GM23338 (cell line): ENCODE data around the gene FILIP1L. TPM values are rescaled to one million over a fixed set of nuclear protein-coding genes. Genes with fewer than 3 reads are reported as not detected.

Source experiments
- ATAC-seq: fragments of 200-7000 bp; cut with Tn5 transposase; 3 replicates; pipeline ENCODE4 v1.9.1; 2020
- DNase-seq: peaks from one replicate; pipeline ENCODE4 v3.0.0-alpha.2; 2015; ENCODE audit warnings: low spot score
- H2AFZ ChIP-seq: fragments of 200-600 bp; sonication (generic); 2 replicates; pipeline ENCODE4 v1.8.0; 2016; ENCODE audit warnings: antibody characterized with exemption, mild to moderate bottlenecking, moderate library complexity
- H3F3A ChIP-seq: fragments of 200-600 bp; sonication (generic); replicated peaks from 2 replicates; pipeline ENCODE4 v1.8.0; 2017; ENCODE audit warnings: antibody characterized with exemption, mixed run types, low read depth
- H3K27ac ChIP-seq: fragments of 200-600 bp; sonication (generic); 2 replicates; pipeline ENCODE4 v1.6.1; 2016; ENCODE audit warnings: low read depth
- H3K27me3 ChIP-seq: fragments of 200-600 bp; sonication (generic); 2 replicates; pipeline ENCODE4 v1.8.0; 2016; ENCODE audit warnings: mild to moderate bottlenecking, mixed run types, moderate library complexity; ENCODE audit not compliant: insufficient read depth
- H3K36me3 ChIP-seq: fragments of 200-600 bp; sonication (generic); 2 replicates; pipeline ENCODE4 v1.8.0; 2016; ENCODE audit warnings: mild to moderate bottlenecking; ENCODE audit not compliant: insufficient read depth
- H3K4me1 ChIP-seq: fragments of 200-600 bp; sonication (generic); 2 replicates; pipeline ENCODE4 v1.8.0; 2016; ENCODE audit warnings: mild to moderate bottlenecking, moderate library complexity; ENCODE audit not compliant: insufficient read depth
- H3K4me2 ChIP-seq: fragments of 200-600 bp; sonication (generic); 2 replicates; pipeline ENCODE4 v1.7.1; 2017; ENCODE audit warnings: mixed run types
- H3K4me3 ChIP-seq: fragments of 200-600 bp; sonication (generic); 2 replicates; pipeline ENCODE4 v1.6.1; 2016; ENCODE audit warnings: mixed run types
- H3K79me2 ChIP-seq: fragments of 200-600 bp; sonication (generic); replicated peaks from 2 replicates; pipeline ENCODE4 v1.8.0; 2017; ENCODE audit warnings: mild to moderate bottlenecking; ENCODE audit not compliant: insufficient read depth
- H3K9me2 ChIP-seq: fragments of 200-600 bp; sonication (generic); 2 replicates; pipeline ENCODE4 v1.8.0; 2017; ENCODE audit not compliant: insufficient read depth
- H4K20me1 ChIP-seq: fragments of 200-600 bp; sonication (generic); replicated peaks from 2 replicates; pipeline ENCODE4 v1.8.0; 2017; ENCODE audit warnings: mild to moderate bottlenecking; ENCODE audit not compliant: insufficient read depth
- H3K27ac Mint-ChIP-seq: 2 replicates; pipeline ENCODE4 v1.8.0; 2020; ENCODE audit warnings: inconsistent platforms, mild to moderate bottlenecking, moderate library complexity, mixed read lengths
- H3K27me3 Mint-ChIP-seq: 3 replicates; pipeline ENCODE4 v1.8.0; 2022; ENCODE audit warnings: low read depth, mild to moderate bottlenecking, moderate library complexity, mixed read lengths, inconsistent platforms; ENCODE audit not compliant: insufficient read depth, poor library complexity
- H3K36me3 Mint-ChIP-seq: 3 replicates; pipeline ENCODE4 v1.8.0; 2021; ENCODE audit warnings: low read depth, mild to moderate bottlenecking, inconsistent platforms, moderate library complexity, mixed read lengths
- H3K4me1 Mint-ChIP-seq: 3 replicates; pipeline ENCODE4 v1.8.0; 2020; ENCODE audit warnings: mild to moderate bottlenecking, inconsistent platforms, mixed read lengths
- H3K4me3 Mint-ChIP-seq: 3 replicates; pipeline ENCODE4 v1.8.0; 2021; ENCODE audit warnings: moderate library complexity, mild to moderate bottlenecking, inconsistent platforms, mixed read lengths
- H3K9me3 Mint-ChIP-seq: 3 replicates; pipeline ENCODE4 v1.8.0; 2020; ENCODE audit warnings: moderate library complexity, mild to moderate bottlenecking, inconsistent platforms, mixed read lengths
- CREB1 ChIP-seq: fragments of 250-450 bp; sonication (Bioruptor Pico); IDR thresholded peaks from 2 replicates; pipeline ENCODE4 v1.5.0; 2020; ENCODE audit warnings: low read depth, mild to moderate bottlenecking, moderate library complexity
- CTCF ChIP-seq, 2 experiments: fragments of 200-600 bp in 1 of 2; sonication (generic) in 1 of 2; conservative IDR thresholded peaks; 2 replicates each; pipeline versions ENCODE4 v1.5.1 to v1.6.1; 2016 to 2017; ENCODE audit warnings: antibody characterized with exemption in 2 of 2, low read depth in 2 of 2, mild to moderate bottlenecking in 2 of 2, moderate library complexity in 1 of 2
- ETS1 ChIP-seq: IDR thresholded peaks from 2 replicates; pipeline ENCODE4 v1.6.1; 2016; ENCODE audit warnings: antibody characterized with exemption
- EZH2 ChIP-seq: fragments of 200-600 bp; sonication (generic); IDR thresholded peaks from one replicate; pipeline ENCODE4 v1.8.0; 2017; ENCODE audit warnings: antibody characterized with exemption, mild to moderate bottlenecking, low read depth; ENCODE audit not compliant: unreplicated experiment
- EZH2phosphoT487 ChIP-seq: fragments of 200-600 bp; sonication (generic); IDR thresholded peaks from one replicate; pipeline ENCODE4 v1.8.1; 2018; ENCODE audit warnings: antibody characterized with exemption; ENCODE audit not compliant: unreplicated experiment
- JUNB ChIP-seq: IDR thresholded peaks from one replicate; pipeline ENCODE4 v1.6.1; 2016; ENCODE audit warnings: antibody characterized with exemption; ENCODE audit not compliant: unreplicated experiment
- NANOG ChIP-seq: IDR thresholded peaks from 2 replicates; pipeline ENCODE4 v1.6.1; 2016; ENCODE audit warnings: antibody characterized with exemption, borderline replicate concordance
- POLR2AphosphoS5 ChIP-seq: IDR thresholded peaks from 2 replicates; pipeline ENCODE4 v1.6.1; 2016; ENCODE audit warnings: antibody characterized with exemption, low read depth
- REST ChIP-seq: IDR thresholded peaks from one replicate; pipeline ENCODE4 v1.6.1; 2018; ENCODE audit warnings: antibody characterized with exemption; ENCODE audit not compliant: unreplicated experiment
- STAT1 ChIP-seq: IDR thresholded peaks from one replicate; pipeline ENCODE4 v1.6.1; 2016; ENCODE audit warnings: antibody characterized with exemption; ENCODE audit not compliant: unreplicated experiment
- ZNF114 ChIP-seq: fragments of 250-450 bp; sonication (Bioruptor Pico); IDR thresholded peaks from 2 replicates; pipeline ENCODE4 v1.5.0; 2020; ENCODE audit warnings: mild to moderate bottlenecking, moderate library complexity
- ZNF331 ChIP-seq: fragments of 250-450 bp; sonication (Bioruptor Pico); IDR thresholded peaks from 2 replicates; pipeline ENCODE4 v1.5.0; 2020; ENCODE audit warnings: low read depth, mild to moderate bottlenecking, moderate library complexity
- ZNF462 ChIP-seq: fragments of 250-450 bp; sonication (Bioruptor Pico); IDR thresholded peaks from 2 replicates; pipeline ENCODE4 v1.5.0; 2020; ENCODE audit warnings: mild to moderate bottlenecking, moderate library complexity
- polyA plus RNA-seq: library from polyadenylated mRNA; unstranded; fragments of >200 nt; fragmentation: Nextera tagmentation; extraction: Ambion mirVana; gene quantifications from 2 replicates; pipeline ENCODE4 v1.2.1, GENCODE V29; 2016
- total RNA-seq: library from RNA; depleted of rRNA; stranded (reverse); fragments of >200 nt; shearing (Covaris generic); gene quantifications from 2 replicates; pipeline ENCODE4 v1.2.3, GENCODE V29; 2014

FILIP1L gene
- total and polyA plus RNA-seq, 2 experiments from 2014 or later, result 1.6 TPM; not detected in 1

GRCh38 chr3:100042166-100042981 lies 71.9 kb downstream of the FILIP1L start:
- H3K27ac Mint-ChIP-seq, result no peak overlapping the region; the same call in 1 of the 2 replicates
- Histone ChIP-seq H3K4me3 (no peak overlapping the region), H3K79me2 (no peaks in the 10 kb centered on the region), H2AFZ (no peak overlapping the region), H3K4me2 (no peak overlapping the region), H4K20me1 (no peaks in the 10 kb centered on the region), H3K4me1 (peaks cover 18% of the 10 kb centered on the region), H3K36me3 (no peaks in the 10 kb centered on the region), H3K9me2 (no peaks in the 10 kb centered on the region), H3K27ac (no peak overlapping the region), H3K27me3 (no peaks in the 10 kb centered on the region), H3F3A (no peaks in the 10 kb centered on the region)
- DNase-seq (no peak), ATAC-seq (no peak)
- no peaks in the 10 kb centered on the region for H3K9me3 Mint-ChIP-seq
- no peak overlapping the region for H3K4me3 Mint-ChIP-seq
- TF ChIP-seq ZNF462 (CRISPR knock-in tag), result no peak
- no peak for TF ChIP-seq EZH2phosphoT487
- no peak for TF ChIP-seq CTCF (conservative IDR thresholded peaks at IDR 0.05; ENCODE audit: low read depth in 2 of 2)
- no peak for TF ChIP-seq STAT1
- no peak for TF ChIP-seq ZNF331 (CRISPR knock-in tag)
- no peak for TF ChIP-seq ZNF114 (CRISPR knock-in tag)
- TF ChIP-seq ETS1, result no peak
- no peak for TF ChIP-seq NANOG
- no peak for TF ChIP-seq REST
- TF ChIP-seq CREB1 (CRISPR knock-in tag), result no peak
- no peak for TF ChIP-seq JUNB
- no peak for TF ChIP-seq EZH2
- no peak for TF ChIP-seq POLR2AphosphoS5
- H3K27me3 Mint-ChIP-seq, result peaks cover 5% of the 10 kb centered on the region
- H3K36me3 Mint-ChIP-seq, result no peaks in the 10 kb centered on the region
- peaks cover 29% of the 10 kb centered on the region for H3K4me1 Mint-ChIP-seq
